ENCODE results near the gene HS6ST3.

Gene HS6ST3

DNA sequence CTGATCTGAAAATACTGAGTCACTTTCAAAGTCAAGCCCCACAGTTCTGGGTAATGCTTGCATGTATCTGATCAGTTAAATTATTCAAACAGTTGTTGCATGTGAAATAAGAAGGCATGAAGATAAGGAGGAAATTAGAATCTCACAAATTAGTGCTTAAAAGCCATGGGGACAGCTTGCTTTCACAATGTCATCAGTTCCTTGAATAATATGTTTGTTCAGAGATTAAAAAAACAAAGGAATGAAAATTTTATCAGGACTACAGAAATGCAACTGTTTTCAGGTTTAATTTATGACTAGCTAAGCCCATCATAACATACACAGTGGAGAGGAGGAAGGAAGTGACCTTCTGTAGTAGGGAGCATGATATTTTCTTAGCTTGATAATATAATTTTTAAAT lies 754.3 kb downstream of the HS6ST3 start:
- no peak for DNase-seq (ENCODE audit: low spot score)

GRCh38 chr13:96844616-96845015 lies 754.7 kb downstream of the HS6ST3 start:
- no peak for DNase-seq (ENCODE audit: low spot score)

DNA sequence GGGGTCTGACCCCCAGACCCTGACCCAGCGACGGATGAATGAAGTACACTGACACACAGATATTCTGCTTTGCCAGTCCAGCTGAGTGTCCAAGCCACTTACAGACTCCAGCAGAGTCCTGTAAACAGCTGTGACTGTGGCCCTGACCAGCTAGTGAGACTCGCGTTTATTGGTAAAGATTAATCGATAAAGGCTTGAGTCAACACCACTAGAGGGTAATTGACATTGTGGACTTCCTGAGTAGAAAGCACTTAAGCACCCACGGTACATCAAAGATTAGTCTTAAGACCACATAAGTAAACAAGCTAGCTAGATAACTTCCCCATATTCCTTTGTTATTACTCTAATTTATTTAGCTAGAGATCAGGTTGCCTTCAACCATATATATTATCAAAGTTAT lies 758.4 kb downstream of the HS6ST3 start:
- no peak for DNase-seq (ENCODE audit: low spot score)

DNA sequence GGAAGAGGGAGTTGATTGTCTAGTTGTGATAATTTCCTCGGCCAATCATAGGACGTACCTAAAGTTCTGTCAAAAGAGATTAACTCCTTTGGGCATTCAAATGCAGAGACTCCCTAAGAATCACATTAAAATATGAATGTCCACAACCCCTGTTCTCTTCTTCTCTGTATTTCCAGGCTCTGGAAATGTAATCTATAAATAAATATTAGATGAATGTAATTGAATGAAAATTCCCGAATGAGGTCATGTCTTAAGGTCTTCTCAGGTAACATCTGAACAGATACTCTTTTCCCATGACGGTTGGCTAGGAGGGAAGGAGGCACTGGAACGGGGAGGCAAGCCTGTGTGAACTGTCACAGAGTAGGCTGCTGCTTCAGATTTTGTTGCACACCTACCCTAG lies 759.2 kb downstream of the HS6ST3 start:
- DNase-seq (ENCODE audit: low spot score), result no peak

DNA sequence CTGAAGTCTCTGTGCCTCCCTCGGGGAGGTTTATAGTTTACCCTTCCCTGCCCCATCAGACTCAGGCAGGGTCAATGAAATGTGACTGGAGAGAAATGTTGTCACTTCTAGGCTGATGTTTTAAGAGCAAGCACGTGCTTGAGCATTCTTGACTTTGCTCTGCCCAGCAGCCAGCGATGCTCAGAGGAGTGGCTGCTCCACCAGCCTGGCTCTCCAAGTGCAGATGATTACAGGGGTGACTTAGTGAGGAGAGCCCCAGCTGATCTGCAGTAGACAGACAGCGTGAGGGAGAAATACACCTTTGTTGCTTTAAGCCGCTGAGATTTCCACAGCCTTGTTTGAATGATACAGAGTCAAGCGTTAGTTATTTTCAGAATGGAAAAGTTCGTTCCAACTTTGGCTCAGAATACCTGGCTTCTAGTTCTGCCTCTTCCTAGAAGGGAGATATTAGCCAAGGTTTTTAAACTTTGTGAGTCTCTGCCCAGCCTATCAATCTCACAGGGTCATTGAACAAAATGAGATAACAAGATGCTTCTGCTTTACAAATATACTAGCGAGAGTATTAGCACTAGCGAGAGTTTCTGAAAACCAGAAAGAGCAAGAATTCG lies 760.7 kb downstream of the HS6ST3 start:
- no peak for DNase-seq (ENCODE audit: low spot score)

DNA sequence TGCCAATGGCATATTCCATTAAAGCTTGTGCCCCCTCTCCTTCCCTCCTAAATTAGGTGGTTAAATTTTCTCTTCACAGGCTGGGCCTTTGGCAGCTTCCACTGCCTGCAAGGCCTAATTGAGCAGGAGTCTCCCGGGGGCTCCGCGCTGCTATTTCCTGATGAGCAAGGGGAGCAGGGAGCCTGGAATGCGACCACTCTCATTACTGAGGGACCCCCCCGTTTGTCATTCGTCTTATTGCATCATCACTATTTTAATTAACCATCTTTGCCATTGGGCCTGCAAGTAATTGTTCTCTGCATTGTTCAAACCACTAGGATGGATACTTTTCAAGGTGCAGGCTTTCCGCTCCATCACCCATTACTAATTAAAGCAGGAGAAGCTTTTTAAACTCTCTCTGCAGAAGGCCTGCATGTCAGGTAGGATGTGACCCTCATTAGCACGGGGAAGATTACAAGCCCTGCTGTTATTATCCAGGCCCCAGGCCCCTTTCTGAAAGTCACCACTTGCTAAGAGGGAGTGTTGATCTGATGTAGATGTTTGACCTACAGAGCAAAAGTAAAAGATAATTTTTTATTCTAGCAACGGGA lies 762.0 kb downstream of the HS6ST3 start:
- no peak for DNase-seq (ENCODE audit: low spot score)

DNA sequence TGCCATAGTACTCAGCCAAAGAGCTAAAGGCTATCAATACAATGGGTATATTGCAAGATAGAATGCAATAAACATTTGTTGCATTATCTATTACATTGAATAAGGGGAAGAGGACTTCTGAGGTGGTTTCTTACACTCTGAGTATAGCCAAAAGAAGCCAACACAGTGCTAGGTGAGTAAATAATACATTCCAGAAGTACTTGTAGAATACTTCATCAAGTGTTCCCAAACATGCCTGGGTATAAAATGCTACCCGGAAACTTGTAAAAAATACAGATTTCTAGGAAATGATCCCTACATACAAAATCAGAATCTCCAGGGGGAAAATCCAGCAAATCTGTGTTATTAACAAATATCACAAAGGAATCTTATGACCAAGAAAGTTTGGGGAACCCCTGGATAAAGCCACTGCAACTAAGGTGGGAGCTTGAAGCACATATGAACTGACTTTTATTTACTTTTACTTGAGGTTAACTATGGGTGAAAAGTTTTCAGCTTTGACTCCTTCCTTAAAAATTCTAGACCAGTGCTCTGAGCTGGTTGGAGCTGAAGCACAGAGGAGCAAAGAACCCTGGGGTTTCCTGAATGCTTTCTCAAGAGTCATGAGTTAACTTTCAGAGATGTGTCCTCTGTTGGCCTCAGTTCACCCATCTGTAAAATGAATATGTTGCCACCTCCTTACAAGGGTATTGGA lies 768.4 kb downstream of the HS6ST3 start:
- DNase-seq (ENCODE audit: low spot score), result no peak

GRCh38 chr13:96860882-96861281 lies 771.0 kb downstream of the HS6ST3 start:
- no peak for DNase-seq (ENCODE audit: low spot score)

- no peak for DNase-seq (ENCODE audit: low spot score)
These were observed 772.2 kb downstream of the HS6ST3 start for GRCh38 chr13:96862093-96862492.

DNA sequence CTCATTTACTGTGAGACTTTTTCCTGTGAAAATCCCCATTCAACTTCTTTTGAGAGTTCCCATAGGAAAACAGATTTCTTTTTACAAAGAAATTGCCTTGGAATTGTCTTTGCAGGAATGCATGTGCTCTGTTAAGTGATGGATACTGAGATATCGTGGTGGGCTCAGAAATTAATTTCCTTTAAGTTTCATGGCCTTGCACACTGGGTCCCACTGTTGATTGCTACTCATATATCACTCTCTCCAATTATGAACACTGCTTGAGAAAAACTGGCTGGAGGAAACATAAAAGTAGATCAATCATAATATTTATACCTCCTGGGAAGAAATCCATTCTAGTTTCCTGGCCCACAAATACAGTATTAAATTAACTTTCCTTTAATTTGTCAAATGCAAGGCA lies 773.1 kb downstream of the HS6ST3 start:
- no peak for DNase-seq (ENCODE audit: low spot score)

DNA sequence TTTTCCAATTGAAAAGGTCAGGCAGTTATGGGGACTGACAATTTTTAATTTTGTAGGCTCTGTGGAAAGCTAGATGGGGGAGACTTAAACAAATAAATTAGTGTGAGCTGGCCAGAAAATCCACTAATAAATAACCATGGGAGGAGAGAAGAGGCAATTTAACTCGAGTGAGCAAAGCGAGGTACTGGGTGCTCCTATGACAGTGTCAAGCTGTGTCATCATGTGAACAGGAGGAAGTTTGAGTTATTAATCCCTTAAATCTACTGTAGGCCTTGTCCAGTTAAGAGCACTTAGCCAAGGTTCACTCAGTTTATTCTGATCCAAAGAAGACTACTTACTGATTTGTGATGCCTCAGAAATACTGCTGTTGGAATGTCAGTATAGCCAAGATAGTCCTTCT lies 781.6 kb downstream of the HS6ST3 start:
- no peak for DNase-seq (ENCODE audit: low spot score)

DNA sequence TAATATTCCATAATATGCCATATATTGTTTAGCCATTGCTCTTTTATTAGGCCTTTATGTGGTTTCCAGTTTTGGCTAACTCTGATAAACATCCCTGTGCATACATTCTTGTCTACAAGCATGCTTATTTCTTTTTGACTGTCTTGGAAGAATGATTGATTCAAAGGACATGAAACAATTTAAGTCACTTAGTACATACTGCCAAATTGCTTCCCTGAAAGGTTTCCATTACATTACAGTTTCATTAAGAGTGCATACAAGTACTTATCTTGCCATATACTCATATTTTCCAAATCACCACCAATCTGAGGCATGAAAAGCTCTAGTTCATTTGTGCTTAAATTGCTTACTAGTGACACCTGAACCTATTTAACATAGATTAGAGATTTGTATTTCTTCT lies 790.5 kb downstream of the HS6ST3 start:
- no peak for DNase-seq (ENCODE audit: low spot score)
